HG02870 (cell line): Measurements from ENCODE around the gene NFIX.
A peak's percentile ranks its signal among the peaks of the same experiment; 100 is the strongest.

Source experiments
- ATAC-seq: cut with Tn5 transposase; IDR thresholded peaks from one replicate; pipeline ENCODE4 v1.9.1; 2021; ENCODE audit warnings: mild to moderate bottlenecking, moderate library complexity; ENCODE audit not compliant: unreplicated experiment

Gene NFIX

DNA sequence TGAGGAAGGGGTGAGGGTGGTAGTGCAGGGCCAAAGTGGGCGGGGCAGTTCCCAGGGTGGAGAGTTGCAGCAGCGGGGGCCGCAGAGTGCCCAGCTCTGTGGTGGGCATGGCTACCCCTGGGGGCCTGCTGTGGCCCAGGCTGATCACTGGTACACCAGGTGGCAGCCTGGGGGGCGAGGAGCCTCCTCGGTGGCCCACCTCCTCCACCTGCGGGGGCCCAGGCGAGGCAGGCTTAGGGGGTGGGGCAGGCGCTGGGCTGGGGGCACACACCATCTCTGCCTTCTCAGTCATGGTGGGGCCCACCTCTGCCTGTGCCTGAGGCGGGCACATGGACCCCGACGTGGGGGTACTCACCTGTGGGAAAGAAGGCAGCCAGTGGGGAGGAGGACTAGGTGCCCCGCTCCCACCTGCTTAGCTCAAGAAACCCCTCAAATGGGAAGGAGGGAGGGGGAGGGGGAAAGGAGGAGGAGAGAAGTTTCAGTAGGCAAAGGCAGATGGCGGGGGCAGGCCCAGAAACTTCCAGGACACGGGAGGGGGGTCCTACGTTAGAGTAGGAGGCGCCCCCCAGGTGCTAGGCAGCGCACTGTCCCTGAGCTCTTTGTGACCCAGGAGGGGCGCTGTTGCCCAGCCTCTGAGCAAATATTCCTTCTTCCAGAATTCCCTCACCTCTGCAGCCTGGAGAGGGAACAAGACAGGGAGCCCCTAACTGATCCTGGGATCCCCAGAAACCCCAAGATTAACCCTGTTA lies 105.7 kb downstream of the NFIX start:
- ATAC-seq, result no peak

DNA sequence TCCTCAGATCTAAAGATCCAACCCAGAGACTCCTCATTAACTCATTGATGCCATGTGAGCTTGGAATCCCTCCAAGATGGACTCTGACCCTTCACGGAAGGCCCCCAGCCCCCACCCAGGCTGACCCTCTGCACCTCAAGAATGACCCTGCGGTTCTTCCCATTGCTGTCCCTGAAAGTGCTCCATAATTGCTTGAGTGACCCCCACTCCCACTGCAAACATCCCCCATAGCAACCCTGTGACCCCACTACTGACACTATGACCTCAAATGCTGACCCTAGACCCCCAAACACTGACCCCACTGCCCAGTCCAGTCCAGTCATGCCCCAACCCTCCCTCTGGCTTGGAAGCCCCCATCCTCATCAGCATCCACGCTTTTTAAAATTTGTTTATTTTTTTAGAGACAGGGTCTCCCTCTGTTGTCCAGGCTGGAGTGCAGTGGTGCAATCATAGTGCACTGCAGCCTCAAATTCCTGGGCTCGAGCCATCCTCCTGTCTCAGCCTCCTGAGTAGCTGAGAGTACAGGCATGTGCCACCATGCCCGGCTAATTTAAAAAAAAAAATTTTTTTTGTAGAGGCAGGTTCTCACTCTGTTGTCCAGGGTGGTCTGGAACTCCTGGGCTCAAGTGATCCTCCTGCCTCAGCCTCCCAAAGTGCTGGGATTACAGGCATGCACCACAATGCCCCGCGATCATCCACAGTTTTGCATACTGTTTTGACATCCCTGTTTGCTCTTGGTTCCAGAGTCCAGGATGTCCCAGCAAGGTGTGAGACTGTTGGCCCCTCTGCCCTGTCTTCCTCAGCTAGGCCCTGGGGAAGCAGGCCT lies 106.5 kb downstream of the NFIX start:
- no peak for ATAC-seq

DNA sequence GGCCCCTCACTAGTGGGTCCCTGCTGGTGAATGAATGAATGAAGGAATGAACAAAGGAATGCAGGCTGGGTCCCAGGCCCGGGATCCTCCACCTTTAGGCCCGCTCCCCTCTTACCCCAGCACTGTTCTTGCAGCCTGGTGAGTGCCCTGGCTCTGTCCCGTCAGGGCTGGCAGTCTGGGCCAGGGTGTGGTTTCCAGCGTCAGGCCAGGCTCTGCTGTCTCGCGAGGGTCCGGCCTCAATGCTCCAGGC lies 107.1 kb downstream of the NFIX start:
- no peak for ATAC-seq

DNA sequence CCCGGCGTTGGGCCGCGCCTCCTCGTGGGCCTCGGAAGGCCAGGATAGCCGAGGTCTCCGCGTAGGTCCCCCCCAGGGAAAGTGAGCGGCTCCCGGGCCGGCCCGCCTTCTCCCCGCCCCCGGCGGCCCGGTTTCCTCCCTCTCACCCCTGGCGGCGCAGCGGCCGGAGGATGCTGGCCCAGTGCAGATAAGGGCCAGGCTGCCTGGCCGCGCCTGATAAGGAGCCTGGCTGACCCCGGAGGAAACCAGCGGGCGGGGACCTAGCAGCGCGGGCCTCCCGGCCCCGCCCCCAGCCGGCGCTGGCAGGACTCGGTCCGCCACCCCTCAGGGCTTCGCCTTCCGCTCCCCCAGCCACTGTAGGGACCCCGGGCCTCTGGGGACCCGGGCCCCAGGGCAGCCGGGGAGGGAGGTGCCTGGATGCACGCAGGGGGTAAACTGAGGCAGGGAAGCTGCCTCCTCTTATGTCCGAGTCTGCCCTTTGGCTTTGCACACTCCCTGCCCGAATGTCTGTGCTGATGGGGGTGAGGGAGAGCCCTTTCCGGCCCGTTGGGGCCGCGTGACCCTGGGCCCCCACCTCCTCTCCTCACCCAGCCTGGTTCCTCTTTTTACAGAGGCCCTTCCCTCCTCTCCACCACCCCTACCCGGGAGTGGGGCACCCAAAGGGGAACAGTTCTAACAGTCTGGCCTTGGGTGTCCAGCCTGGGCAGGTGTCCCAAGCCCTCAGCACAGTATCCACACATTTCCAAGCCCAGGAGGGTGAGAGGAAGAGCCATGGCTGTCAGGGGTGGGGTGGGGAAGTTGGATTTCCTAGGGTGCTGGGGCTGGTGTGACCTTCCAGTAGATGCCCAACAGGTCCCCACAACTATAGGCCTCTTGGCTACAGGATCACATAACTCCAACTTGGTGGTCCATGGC lies 107.6 kb downstream of the NFIX start, which contains the start of gene LYL1:
TSS of gene LYL1 (minus strand) at position 193 of the 915 bp plus-strand sequence. CDS start 1,687 bp downstream, outside the sequence.
- no peak for ATAC-seq

DNA sequence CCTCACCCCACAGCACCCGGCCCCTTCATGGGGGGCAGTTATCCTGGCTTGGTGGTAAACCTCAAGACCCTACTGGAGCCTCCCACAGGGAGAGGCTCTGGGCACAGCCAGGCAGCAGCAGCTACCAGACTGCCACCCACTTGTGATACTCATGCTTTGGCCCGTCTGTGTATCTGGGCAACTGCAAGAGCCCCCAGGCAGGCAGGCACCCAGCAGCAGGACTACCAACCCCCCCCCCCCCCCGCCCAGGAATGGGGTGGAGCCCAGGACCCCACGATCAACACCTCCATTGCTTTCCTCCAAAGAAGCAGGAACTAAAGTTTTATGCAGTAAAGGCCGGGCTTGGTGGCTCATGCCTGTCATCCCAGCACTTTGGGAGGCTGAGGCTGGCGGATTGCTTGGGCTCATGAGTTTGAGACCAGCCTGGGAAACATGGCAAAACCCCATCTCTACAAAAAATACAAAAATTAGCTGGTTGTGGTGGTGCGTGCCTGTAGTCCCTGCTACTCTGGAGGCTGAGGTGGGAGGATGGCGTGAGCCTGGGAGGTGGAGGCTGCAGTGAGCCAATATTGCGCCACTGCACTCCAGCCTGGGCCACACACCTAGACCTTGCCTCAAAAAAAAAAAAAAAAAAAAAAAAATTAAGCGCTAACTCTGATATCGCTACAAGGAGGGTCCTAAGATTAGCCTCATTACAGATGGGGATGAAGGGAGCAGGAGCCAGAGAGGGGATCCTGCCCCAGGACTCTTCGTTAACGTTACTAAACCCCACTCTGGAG lies 108.5 kb downstream of the NFIX start:
- ATAC-seq, result no peak

DNA sequence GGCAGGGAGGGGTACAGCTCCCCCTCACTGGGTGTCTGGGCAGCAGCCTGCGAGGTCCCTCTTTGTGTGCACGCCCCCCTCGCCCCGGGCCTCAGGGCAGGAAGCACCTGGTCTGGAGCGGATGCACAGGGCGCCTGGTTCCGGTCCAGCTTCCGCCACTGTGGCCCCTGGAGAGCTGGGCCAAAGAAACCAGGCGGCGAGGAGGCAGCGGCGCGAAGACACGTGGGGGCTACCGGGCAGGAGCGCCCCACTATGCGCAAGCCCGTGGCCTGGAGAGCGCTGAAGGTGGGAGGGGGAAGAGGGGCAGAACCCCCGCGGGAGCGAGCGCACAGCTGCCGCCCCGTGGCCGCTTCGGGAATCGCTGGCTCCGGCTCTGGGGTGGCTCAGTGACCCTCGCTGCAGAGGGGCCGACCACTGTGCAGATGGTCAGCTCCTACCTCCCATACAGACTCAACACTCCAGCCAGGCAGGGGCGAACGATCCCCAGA lies 109.1 kb downstream of the NFIX start:
- ATAC-seq, result no peak

DNA sequence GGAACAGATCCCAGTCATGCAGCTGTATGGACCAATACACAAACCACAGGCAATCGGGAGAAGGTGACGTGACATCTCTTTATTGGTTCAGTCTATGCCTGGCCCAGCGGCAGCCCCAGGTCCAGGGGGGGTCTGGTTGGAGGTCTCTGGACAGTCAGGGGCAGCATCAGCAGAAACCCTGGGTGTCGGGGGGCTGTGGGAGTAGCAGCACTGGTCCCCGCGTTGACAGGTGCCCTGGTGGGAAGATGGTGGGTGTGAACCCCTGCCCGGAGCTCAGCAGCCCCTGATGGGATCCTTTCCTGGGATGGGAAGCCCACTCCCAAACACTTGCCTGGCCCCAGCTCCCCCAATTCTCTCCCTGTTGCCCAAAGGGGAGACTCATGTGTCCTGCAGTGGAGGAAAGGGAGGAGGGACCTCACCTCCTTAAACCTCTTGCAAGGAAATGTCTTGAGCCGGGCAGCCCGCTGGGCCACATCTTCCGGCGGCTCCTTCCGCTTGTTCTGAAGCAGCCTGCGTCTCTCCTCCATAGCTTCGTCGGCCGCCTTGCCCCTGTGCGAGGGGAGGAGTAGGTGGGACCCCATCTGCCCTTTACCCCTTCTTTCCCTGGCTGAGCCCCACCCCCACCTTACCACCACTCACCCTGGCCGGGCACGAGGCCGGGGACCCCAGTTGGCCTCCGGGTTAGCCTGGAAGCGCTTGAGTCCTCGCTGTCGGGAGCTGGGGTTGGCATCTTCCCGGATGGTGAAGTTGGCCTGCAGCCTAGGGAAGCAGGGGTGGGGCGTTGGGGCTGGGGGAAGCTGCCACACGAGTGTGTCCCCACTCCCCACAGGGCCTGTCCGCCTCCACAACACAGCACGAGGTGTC lies 109.8 kb downstream of the NFIX start:
- no peak for ATAC-seq

DNA sequence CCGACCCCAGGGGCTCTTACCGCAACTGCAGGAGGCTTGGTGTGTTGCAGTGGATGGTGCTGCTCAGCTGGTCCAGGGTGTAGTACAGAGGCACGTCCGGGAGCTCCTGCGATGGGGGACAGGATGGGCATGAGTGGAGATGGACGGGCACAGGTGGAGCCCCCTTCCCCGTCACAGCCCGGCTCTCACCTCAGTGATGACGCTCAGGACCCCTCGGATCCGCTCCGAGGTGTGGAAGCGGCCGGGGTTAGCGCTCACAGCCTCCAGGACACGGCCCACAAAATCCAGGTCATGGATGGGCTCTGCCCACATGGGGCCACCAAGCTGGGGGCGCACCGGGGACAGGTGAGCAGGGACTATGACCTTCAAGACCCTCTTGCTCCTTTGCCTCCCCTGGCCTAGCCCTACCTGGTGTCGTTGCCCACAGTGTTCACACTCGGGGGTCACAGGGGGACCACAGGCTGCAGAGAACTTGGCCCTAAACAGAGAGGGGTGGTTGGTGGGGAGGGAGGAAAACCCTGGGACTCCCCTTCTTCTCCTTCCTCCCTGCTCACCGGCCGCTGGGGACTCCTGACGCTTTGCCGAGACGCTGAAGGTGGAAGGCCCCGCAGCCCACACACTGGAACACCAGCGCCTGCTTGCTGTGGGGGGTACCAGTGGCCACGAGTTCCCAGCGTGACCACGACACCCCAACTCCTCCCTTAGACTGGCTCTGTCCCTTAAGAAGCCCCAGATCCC lies 114.3 kb downstream of the NFIX start:
- ATAC-seq, result no peak

DNA sequence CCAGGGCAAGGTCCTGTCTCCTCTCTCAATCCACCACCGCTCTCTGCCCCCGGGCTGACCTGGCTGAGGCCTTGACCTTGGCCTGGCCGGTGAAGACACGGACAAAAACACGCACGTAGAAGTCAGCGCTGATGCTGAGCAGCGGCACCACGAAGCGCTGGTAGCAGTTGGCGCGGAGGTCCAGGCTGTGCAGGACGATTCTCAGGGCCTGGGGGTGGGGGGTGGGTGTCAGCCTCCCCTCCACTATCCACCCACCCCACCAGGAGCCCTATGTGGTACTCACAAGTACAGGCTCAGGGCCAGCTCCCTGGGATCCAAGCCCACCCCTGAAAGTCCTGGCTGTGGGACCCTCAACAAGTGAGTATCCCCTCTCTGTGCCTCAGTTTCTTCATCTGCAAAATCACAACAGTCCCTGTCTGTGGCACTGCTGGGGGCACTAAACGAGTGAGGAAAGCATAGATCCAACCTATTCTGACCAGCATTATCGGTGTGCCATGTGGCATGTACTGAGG lies 114.9 kb downstream of the NFIX start:
- no peak for ATAC-seq

DNA sequence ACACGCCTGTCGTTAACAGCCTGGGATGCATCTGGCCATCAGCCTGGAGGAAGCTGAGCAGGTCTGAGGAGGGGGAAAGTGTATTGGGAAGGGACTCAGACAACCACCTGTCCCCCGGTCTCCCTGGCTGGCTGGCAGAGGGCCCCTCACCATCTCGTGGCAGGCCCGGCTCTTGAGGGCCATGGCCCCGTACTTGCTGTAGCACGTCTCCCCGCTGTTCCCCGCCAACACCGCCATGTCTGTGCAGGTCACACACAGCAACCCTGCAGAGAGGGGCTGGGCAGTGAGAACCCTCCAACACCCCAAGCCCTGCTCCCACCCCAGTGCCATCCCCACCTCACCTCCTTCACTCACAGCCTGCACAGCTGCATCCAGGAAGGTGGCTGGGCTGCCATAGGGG lies 117.3 kb downstream of the NFIX start:
- ATAC-seq, result no peak

GRCh38 chr19:13115936-13116281 lies 120.6 kb downstream of the NFIX start:
- ATAC-seq, result no peak

GRCh38 chr19:13116282-13117175 lies 121.3 kb downstream of the NFIX start, which contains the start of gene TRMT1:
TRMT1 (minus strand) TSS chr19:13116740; CDS start chr19:13116399, 341 bp downstream.
- ATAC-seq, result no peak

GRCh38 chr19:13117176-13117771 lies 122.0 kb downstream of the NFIX start:
- ATAC-seq, result no peak

- peak; percentile 58 for ATAC-seq
Measured at GRCh38 chr19:13117772-13118423, 122.6 kb downstream of the NFIX start, which contains the start of gene NACC1. NACC1 (plus strand) TSS chr19:13118264; CDS start chr19:13135208, 16,944 bp downstream.

DNA sequence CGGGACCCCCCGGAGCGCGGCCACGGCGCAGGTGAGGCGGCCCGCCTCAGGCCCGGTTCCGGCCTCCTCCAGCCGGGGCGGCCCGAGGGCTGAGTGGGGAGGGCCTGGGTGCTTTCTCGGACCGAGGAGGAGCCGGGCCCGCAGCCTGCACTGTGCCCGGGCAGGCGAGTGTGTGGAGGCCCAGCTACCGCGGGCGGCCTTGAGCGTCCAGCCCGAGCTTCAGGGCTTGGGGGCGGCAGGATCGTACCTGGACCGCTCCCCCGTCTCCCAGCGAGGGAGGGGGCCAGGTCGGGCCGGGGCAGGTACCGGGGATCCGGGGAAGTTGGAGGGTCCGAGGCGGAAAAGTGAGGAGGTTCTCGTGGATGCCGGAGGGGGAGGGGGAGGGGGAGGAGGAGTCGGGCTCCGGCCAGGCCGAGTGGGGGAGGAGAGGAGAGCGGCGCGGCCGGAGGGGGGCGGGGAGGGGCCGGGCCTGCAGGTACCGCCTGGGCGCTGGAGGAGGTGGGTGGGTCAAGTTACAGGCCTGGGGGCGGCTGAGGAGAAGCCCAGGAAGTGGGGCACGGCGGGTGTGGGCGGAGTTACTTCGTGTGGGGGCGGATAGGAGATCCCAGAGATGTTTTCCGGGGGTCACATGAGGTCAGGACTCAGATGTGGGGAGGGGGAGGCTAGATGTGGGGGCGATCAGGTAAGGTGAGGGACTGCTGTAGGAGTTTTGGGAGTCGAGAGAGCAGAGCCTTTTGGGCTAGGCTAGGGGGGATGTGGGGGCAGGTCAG lies 123.3 kb downstream of the NFIX start:
- ATAC-seq, result no peak

DNA sequence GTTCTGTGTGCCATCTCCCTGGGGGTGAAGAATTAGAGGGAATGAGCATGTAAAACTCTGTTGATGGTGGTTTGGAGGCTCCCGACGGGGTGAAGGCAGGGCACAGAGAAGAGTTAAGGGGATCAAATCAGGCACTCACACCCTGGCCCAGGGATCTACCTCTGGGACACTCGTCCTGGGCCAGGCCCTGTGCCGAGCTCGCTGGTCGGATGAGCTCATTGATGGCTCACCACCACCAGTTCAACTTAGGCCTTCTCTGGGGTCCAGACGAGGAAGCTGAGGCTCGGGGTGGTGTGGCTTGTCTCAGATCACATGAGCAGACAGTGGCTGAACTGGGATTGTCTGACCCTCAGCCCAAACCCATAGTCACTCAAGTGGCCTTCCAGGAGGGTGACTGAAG lies 124.4 kb downstream of the NFIX start:
- ATAC-seq, result no peak
